Measurements from ENCODE around the gene GIT1. TPM values are rescaled to one million over a fixed set of nuclear protein-coding genes. Genes with fewer than 3 reads are reported as not detected.

Gene GIT1
- total and polyA plus RNA-seq, 8 donors = 38.7 to 57.3 (median 40.7) TPM

DNA sequence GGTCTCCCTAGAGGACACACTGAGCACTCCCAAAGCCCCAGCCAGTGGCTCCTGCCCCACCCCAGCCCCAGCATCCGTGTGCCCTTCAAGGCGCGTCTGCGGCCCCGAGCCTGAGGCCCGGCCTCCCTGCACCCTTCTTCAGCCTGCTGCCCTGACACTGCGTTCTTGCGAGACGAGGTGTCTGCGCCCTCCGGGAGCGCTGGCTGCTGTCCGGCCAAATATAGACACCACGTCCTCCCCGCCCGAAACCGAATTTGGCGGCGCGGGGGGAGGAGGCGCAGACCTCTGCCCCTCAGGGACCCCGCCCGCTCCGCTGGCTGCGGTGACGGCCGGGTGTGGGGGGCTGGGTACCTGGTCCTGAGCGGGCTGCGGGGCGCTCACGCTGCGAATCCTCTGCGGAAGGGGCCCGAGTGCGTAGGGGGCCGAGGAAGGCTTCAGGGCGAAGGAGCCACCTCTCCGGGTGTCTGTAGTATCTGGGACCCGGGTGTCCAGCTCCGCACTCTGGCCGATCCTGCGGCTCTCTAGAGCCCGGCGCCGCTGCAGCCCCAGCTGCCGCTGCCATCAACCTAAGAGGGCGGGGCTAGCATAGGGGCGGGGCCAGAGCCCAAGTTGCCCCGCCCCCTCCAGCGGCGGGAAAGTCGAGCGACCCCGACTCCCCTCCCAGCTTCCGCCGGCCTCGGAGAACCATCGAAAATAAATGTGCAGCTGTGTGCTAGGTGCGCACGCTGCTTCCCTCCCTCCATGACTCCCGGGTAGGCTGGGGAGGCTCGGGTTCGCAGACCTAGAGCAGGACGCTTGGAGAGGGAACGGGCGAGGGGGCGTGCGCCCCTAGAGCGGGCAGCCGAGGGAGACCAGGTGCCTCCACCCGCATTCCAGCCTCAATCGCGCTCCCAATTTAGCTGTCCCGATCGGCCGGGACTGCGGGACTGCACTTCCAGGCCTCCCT, 33.2 kb upstream of the GIT1 start, which contains the start of gene CORO6:
TSS of gene CORO6 (minus strand) at position 576 of the 946 bp plus-strand sequence. CDS start 1,491 bp downstream, outside the sequence.
- peaks cover 0 to 8% of the 10 kb centered on the region in 2 donors for H3K36me3 ChIP-seq
- peak; percentile 69 for ATAC-seq
- no peak for TF ChIP-seq CTCF (IDR thresholded peaks at IDR 0.05)
- DNase-seq = peak in 2 of 4 donors; percentile 61 to 89
- H3K27ac ChIP-seq = no peak within 1 kb of the TSS
- peaks cover 6 to 27% of the 10 kb centered on the region in 2 donors for H3K4me1 ChIP-seq
- intact Hi-C loops (cut with DNase I) = no loop called here
- H3K4me3 ChIP-seq = peak within 1 kb of the TSS; percentile 52 to 53
- H3K9me3 ChIP-seq = no peaks in the 10 kb centered on the region
- H3K27me3 ChIP-seq = peaks cover 0 to 33% of the 10 kb centered on the region in 2 donors

- DNase-seq (peak in 1 of 4 donors; percentile 25), ATAC-seq (no peak)
- Histone ChIP-seq H3K4me3 (peak overlapping the region in 1 of 2 donors; percentile 53), H3K27ac (no peak overlapping the region), H3K4me1 (peaks cover 12 to 35% of the 10 kb centered on the region in 2 donors), H3K27me3 (peaks cover 0 to 42% of the 10 kb centered on the region in 2 donors), H3K9me3 (no peaks in the 10 kb centered on the region), H3K36me3 (peaks cover 0 to 8% of the 10 kb centered on the region in 2 donors)
- no peak for TF ChIP-seq CTCF (IDR thresholded peaks at IDR 0.05)
- intact Hi-C loops (cut with DNase I) = no loop called here
Observed at GRCh38 chr17:29621751-29622194, 32.3 kb upstream of the GIT1 start.

GRCh38 chr17:29620779-29621500, 31.5 kb upstream of the GIT1 start:
- intact Hi-C loops (cut with DNase I) = no loop called here

GRCh38 chr17:29620271-29620670, 30.8 kb upstream of the GIT1 start:
- Histone ChIP-seq H3K4me3 (no peak overlapping the region), H3K27ac (no peak overlapping the region), H3K4me1 (peaks cover 23 to 50% of the 10 kb centered on the region in 2 donors), H3K36me3 (peaks cover 0 to 2% of the 10 kb centered on the region in 2 donors), H3K27me3 (peaks cover 0 to 57% of the 10 kb centered on the region in 2 donors), H3K9me3 (no peaks in the 10 kb centered on the region)
- no peak for ATAC-seq
- intact Hi-C loops (cut with DNase I) = no loop called here
- no peak for TF ChIP-seq CTCF (IDR thresholded peaks at IDR 0.05)
- DNase-seq = peak in 1 of 4 donors; percentile 47

More at GRCh38 chr17:29620779-29621500, 31.5 kb upstream of the GIT1 start:
- Histone ChIP-seq H3K4me1 (peaks cover 20 to 43% of the 10 kb centered on the region in 2 donors), H3K4me3 (no peak overlapping the region), H3K36me3 (peaks cover 0 to 8% of the 10 kb centered on the region in 2 donors), H3K9me3 (no peaks in the 10 kb centered on the region), H3K27ac (no peak overlapping the region), H3K27me3 (peaks cover 0 to 50% of the 10 kb centered on the region in 2 donors)
- DNase-seq (peak in 1 of 4 donors; percentile 55), ATAC-seq (no peak)
- TF ChIP-seq CTCF (IDR thresholded peaks at IDR 0.05) = no peak
